HG03378 (cell line): ENCODE data around the gene AFF4.
"Not testable (repeated sequence)": the region's sequence is repeated elsewhere in the genome, so short reads cannot be mapped to it uniquely, and the experiment has no call there.

Experiments used
- ATAC-seq: cut with Tn5 transposase; IDR thresholded peaks from one replicate; pipeline ENCODE4 v1.9.1; 2021; ENCODE audit warnings: mild to moderate bottlenecking, moderate library complexity; ENCODE audit not compliant: unreplicated experiment

Gene AFF4

GRCh38 chr5:132963171-132964104, at the start of gene AFF4:
TSS of gene AFF4 (minus strand) at chr5:132963634. CDS start at chr5:132937189, 26,445 bp downstream.
- ATAC-seq: peak; percentile 86

DNA sequence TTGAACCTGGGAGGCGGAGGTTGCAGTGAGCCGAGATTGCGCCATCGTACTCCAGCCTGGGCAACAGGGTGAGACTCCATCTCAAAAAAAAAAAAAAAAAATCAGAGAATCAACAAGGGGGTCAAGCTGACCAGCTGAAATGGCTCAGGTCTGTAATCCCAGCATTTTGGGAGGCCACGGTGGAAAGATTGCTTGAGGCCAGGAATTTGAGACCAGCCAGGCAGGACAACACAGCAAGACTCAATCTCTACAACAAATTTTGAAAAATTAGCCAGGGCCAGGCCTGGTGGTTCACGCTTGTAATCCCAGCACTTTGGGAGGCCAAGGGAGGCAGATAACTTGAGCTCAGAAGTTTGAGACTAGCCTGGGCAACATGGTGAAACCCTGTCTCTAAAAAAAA, 45.0 kb upstream of the AFF4 start:
- not testable (repeated sequence) for ATAC-seq

DNA sequence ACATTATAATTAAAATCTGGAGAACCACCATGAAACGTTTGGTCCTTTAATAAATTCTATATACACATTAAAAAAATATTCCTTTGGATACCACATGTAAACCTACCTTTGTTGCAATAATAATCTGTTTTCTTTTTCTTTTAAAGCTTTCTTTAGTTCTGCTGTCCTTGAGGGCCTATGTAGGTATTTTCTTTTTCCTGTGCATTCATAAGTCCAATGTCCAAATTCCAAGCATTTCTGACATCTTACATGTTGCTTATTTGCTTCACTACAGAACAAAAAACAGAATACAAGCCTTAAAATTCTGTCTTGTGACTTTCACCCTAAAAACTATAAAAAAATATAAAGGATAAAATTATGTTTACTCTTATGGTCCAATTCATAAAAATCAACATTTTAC, 43.2 kb upstream of the AFF4 start:
- no peak for ATAC-seq

GRCh38 chr5:132999246-132999645, 35.8 kb upstream of the AFF4 start:
- ATAC-seq: no peak

DNA sequence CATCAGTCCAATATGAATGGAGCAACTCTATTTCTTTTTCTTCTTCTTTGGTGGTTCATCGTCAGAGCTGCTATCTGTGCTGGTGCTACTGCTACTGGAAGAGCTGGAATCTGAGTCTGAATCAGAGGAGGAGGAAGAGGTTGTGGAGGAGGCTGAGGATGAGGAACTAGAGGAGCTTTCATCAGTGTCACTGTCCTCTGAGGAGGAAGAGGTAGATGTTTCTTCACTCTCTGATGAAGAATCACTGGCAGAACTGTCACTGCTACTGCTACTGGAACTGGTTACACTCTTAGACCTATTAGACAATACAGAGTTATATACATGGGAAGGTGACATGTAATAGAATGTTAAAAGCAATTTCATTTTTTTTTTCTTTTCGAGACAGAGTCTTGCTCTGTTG, 35.1 kb upstream of the AFF4 start:
- ATAC-seq: no peak

DNA sequence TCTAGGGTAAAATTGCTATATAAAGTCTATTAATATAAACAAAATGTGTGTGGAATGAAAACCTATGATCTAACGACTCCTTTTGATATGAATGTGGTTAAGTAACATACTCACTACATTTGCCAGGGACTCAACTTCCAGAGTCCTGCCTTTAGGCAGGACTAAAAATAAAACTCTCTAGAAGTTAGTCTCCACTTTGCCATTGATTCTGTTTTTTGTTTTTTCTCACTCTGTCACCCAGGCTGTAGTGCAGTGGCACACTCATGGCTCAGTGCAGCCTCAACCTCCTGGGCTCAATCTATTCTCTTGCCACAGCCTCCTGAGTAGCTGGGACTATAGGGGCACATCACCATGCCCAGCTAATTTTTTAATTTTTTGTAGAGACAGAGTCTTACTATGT, 32.9 kb upstream of the AFF4 start:
- ATAC-seq: no peak

GRCh38 chr5:132987531-132988408, 24.3 kb upstream of the AFF4 start:
- no peak for ATAC-seq

GRCh38 chr5:132982971-132983370, 19.5 kb upstream of the AFF4 start:
- not testable (repeated sequence) for ATAC-seq

DNA sequence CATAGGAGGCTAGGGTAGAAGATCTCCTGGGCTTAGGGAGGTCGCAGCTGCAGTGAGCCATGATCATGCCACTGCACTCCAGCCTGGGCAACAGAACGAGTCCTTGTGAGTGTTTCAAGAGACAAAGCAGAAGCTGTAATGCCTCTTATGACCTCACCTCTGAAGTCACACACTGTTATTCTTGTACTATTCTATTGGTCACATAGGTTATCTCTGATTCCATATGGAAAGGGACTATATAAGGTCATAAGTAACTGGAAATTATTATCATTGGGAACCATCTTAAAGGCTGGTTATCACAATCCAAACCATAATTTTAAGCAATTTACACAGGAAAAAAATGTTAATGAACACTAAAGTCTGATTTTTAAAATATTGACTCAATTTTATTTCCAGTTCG, 17.9 kb upstream of the AFF4 start:
- no peak for ATAC-seq

GRCh38 chr5:132979976-132980375, 16.5 kb upstream of the AFF4 start:
- ATAC-seq: no peak

- no peak for ATAC-seq
Measured at GRCh38 chr5:132979367-132979940, 16.0 kb upstream of the AFF4 start.

- ATAC-seq: no peak
Measured at GRCh38 chr5:132976852-132977251, 13.4 kb upstream of the AFF4 start.

GRCh38 chr5:132972436-132972828, 9.0 kb upstream of the AFF4 start:
- not testable (repeated sequence) for ATAC-seq

DNA sequence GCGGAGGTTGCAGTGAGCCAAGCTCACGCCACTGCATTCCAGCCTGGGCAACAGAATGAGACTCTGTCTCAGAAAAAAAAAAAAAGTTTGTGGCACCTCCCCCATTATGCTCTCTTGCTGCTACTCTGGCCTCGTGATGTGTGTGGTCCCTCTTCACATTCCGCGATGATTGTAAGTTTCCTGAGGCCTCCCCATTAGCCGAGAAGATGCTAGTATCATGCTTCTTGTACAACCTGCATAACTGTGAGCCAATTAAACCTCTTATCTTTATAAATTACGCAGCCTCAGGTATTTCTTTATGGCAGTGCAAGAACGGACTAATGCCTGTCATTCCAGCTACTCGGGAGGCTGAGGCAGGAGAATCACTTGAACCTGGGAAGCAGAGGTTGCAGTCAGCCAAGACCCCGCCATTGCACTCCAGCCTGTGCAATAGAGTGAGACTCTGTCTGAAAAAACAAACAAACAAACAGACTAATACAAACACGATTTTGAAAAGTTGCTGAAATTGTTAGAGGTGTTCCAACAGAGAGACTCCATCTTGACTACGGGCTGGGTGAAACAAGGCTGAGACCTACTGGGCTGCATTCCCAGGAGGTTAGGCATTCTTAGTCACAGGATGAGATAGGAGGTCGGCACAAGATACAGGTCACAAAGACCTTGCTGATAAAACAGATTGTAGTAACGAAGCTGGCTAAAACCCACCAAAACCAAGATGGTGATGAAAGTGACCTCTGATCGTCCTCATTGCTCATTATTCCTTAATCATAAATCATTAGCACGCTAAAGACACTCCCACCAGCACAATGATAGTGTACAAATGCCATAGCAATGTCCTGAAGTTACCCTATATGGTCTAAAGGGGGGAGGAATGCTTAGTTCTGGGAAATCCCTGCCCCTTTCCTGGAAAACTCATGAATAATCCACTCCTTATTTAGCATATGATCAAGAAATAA, 8.3 kb upstream of the AFF4 start:
- ATAC-seq: no peak

DNA sequence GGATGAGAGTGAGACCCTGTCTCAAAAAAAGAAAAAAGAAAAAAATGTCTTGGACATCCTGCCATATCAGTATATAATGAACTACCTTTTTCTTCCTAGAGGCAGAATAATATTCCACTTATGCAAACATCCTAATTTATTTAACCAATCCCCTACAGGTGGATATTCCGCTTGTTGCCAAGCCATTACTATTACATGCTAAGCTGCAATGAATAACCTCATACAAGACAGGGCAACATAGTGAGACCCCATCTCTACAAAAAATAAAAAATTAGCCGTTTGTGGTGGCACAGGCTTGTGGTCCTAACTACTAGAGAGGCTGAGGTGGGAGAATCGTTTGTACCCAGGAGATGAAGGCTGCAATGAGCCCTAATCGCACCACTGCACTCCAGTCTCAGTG, 1.7 kb upstream of the AFF4 start:
- no peak for ATAC-seq

DNA sequence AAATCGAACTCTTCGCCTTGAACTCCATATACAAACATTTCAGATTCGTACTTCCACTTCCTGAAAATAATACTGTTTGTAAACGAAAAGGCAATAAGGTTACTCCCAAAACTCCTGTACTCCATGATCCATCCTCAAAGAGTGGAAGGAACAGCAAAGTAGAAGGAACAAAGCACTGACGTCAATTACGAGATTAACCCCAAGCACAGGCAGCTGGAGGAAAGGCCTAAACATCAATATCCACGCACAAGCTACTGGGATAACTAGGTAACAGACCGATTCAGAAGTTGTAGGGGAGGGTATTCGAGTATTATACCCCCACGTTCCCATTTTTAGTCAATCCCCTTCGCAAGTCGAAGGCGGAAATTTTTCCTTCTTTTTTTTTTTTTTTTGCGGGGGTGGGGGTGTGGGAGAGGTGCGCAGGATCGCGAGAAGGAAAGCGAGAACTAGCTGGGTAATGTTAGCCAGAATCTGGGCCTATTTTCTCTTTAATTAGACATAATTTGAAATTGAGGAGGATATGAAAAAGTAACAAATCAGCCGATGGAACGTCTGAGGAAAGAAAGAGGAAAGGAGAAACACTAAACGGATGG, 909 bp downstream of the AFF4 start:
- no peak for ATAC-seq

DNA sequence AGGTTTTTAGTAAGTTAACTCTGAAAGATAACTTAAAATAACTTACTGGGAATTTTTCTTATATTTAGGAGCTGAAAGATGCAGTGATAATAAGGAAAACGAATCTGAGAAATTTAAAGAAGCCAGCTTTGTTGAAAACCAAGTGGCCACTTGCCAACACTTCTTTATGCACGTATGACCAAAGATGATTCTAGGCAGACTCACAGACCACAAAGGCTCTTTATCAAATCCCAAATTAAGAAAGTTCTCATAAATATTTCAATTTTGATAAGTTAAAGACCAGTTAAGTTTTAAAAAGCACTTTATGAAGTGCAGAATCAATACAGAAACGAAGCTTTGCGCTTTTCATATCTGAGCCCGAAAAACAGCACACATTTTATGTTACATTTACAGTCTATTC, 1.5 kb downstream of the AFF4 start:
- ATAC-seq: no peak

GRCh38 chr5:132961123-132961815, 2.2 kb downstream of the AFF4 start:
- ATAC-seq: not testable (repeated sequence)

DNA sequence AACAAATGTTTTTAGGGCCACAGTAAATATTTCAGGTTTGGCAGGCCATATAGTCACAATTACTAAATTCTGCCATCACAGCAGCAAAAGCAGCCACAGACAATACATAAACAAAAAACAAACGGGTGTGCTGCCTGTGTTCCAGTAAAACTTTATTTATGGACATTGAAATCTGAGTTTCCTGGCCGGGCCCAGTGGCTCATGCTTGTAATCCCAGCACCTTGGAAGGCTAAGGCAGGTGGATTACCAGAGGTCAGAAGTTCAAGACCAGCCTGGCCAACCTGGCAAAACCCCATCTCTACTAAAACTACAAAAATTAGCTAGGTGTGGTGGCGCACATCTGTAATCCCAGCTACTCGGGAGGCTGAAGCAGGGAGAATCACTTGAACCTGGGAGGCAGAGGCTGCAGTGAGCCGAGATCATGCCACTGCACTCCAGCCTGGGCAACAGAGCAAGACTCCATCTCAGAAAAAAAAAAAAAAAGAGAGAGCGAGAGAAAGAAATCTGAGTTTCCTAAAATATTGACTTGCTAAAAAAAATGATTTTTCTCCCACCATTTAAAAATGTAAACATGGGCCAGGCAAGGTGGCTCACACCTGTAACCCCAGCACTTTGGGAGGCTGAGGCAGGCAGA, 7.2 kb downstream of the AFF4 start:
- ATAC-seq: not testable (repeated sequence)
